Mucosa of descending colon (tissue), 3 donors: ENCODE data around the gene SMC1B. TPM values are rescaled to one million over a fixed set of nuclear protein-coding genes. Genes with fewer than 3 reads are reported as not detected.

Experiments used
- ATAC-seq: fragments of 200-7000 bp; cut with Tn5 transposase; one replicate; pipeline ENCODE4 v1.9.1; 2020; ENCODE audit warnings: mild to moderate bottlenecking, moderate library complexity
- DNase-seq, 3 donors: peaks; one replicate each; pipeline ENCODE4 v3.0.0-alpha.2; 2020
- H3K36me3 ChIP-seq: fragments of 200-600 bp; one replicate; pipeline ENCODE4 v1.8.0; 2021; ENCODE audit warnings: low read depth, mild to moderate bottlenecking
- H3K4me1 ChIP-seq: fragments of 200-600 bp; one replicate; pipeline ENCODE4 v1.8.0; 2021; ENCODE audit warnings: low read depth, mild to moderate bottlenecking
- H3K4me3 ChIP-seq: fragments of 200-600 bp; one replicate; pipeline ENCODE4 v1.8.0; 2021; ENCODE audit warnings: mild to moderate bottlenecking
- H3K9me3 ChIP-seq: fragments of 200-600 bp; one replicate; pipeline ENCODE4 v1.8.0; 2021; ENCODE audit warnings: mild to moderate bottlenecking
- CTCF ChIP-seq: fragments of 200-600 bp; IDR thresholded peaks from one replicate; pipeline ENCODE4 v1.8.0; 2022; ENCODE audit warnings: antibody characterized with exemption, mild to moderate bottlenecking
- intact Hi-C, 2 donors: fragments of 100-400 bp; cut with DNase I in 1 of 2; cut with micrococcal nuclease in 1 of 2; formaldehyde crosslinking; loops; one replicate each; pipeline versions ENCODE4 v1.11.0 to v1.11.1; 2022; cut with DNase I, micrococcal nuclease
- total RNA-seq, 3 donors: library from RNA; stranded (reverse); fragmentation: NEBNext Ultra II Directional in 2 of 3; extraction: Animal tissue kit (Norgen Biotek cat#: 25700) in 2 of 3; gene quantifications; one replicate each; pipeline versions ENCODE4 v1.2.1 to v1.2.4, GENCODE V29; 2021 to 2023
- donor health status: DM: no; HTN: no; CAD: no; lungs with moderate emphysema.
- donor health status: DM: no; HTN: no; CAD: no.
- donor health status: DM: no; HTN: yes; CAD: no.

The SMC1B gene
- total RNA-seq, 3 donors from 2014 or later, result not detected

DNA sequence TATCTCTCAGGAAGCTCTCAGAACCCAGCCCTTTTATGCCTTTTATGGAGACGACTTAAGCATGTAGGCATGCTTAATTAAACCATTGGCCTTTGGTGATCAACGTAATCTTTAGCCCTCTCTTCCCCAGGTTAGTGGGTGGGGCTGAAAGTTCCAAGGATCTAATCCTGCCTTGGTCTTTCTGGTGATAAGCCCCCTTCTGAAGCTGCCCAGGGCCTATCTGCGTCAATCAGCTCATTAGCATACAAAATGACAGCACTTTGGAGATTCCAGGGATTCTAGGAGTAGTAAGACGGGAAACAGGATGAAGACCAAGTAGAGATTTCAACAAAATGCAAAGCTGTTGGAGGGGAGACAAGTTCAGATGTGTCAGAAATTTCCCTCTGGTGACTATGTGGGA is 100.5 kb downstream of the SMC1B start:
- ATAC-seq, result no peak
- no peak for TF ChIP-seq CTCF
- intact Hi-C loops, result no loop called here
- no peak for DNase-seq
- H3K36me3 ChIP-seq, result no peaks in the 10 kb centered on the region
- H3K4me3 ChIP-seq, result no peak overlapping the region
- peaks cover 40% of the 10 kb centered on the region for H3K4me1 ChIP-seq
- no peaks in the 10 kb centered on the region for H3K9me3 ChIP-seq

GRCh38 chr22:45312415-45312814 is 101.0 kb downstream of the SMC1B start:
- Histone ChIP-seq H3K4me1 (peaks cover 36% of the 10 kb centered on the region), H3K4me3 (no peak overlapping the region), H3K9me3 (no peaks in the 10 kb centered on the region), H3K36me3 (no peaks in the 10 kb centered on the region)
- intact Hi-C loops, result no loop called here
- ATAC-seq, result no peak
- no peak for TF ChIP-seq CTCF
- DNase-seq, result no peak

- TF ChIP-seq CTCF, result no peak
- Histone ChIP-seq H3K9me3 (no peaks in the 10 kb centered on the region), H3K4me1 (peaks cover 33% of the 10 kb centered on the region), H3K4me3 (peak overlapping the region; percentile 90), H3K36me3 (no peaks in the 10 kb centered on the region)
- no peak for DNase-seq
- intact Hi-C loops, result no loop called here
- no peak for ATAC-seq
These were observed 102.3 kb downstream of the SMC1B start for GRCh38 chr22:45310977-45311531.

DNA sequence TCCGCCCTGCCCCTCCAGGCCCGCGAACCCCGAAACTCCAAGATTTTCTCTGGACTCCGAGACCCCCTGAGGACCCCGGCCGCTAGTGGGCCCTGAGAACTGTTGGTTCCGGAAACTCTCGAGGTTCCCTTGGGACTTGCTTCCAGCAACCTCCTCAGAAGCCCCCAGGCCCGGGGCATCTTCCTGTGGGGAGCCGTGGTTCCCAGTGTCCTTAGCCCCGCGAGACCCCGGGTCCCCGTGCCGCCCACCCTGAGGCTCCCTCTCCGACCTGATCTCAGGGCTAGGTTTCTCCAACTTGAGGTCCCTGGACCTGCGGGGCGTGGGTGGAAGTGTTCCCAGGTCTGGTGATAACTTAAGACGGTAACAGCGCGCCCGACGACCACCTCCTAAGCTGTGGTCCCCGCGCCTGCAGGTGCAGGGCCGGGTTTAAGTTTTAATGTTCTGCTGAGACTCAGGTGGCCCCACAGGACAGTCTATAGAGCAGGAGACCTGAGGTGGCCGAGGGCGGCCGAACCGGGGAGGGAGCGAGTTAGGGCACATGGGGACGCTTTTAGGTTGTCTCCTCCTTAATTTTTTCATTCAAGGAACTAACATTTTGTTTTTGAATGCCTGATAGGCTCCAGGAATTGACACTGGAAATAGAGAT is 102.9 kb downstream of the SMC1B start:
- Histone ChIP-seq H3K9me3 (no peaks in the 10 kb centered on the region), H3K4me3 (peak overlapping the region; percentile 90), H3K36me3 (no peaks in the 10 kb centered on the region), H3K4me1 (peaks cover 37% of the 10 kb centered on the region)
- ATAC-seq, result no peak
- peak in 2 of 3 donors; percentile 54 to 71 for DNase-seq
- no peak for TF ChIP-seq CTCF
- intact Hi-C loops, result no loop called here

DNA sequence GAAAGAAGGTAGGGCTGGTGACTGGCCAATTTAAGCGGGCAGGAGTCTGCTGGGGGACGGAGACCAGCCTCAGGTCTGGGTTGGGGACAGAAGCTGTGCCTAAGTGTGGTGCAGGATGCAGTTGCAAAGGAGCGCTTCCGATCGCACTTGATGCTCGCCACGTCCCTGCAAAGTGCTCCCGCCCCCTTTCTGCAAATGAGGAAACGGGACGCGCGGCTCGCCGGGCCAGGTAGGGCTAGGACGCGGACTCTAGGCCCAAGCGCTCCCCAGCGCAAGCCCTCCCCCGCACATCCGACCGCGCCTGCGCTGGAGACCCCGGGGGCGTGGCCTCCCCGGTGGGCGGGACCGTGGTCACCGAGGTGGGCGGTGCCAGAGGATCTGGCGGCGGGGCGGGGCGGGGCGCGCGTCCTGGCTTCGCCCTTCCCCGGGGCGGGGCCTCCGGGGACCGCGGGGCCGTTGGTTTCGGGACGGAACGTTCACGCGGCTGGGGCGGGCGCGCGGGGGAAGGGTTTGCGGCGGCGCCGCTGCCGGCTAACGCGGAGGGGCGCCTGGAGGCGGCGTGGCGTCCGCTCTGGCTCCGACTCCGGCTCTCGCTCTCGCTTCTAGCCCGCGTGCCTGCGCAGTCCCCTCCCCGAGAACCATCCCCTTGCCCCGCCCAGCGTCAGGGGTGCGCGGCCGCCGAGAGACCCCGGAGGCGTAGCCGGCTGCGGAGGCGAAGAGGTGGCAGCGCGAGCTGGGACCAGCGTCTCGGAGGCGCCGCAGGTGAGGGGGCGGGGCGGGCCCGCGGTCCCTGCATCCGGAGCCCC is 103.8 kb downstream of the SMC1B start, which contains the start of gene FAM118A:
Gene FAM118A, plus strand, starts transcription at position 513 of the 806 bp plus-strand sequence. CDS start 12,446 bp downstream, outside the sequence.
- intact Hi-C loops, result no loop called here

More for the DNA sequence above, 103.8 kb downstream of the SMC1B start, which contains the start of gene FAM118A:
- peaks cover 37% of the 10 kb centered on the region for H3K4me1 ChIP-seq
- no peaks in the 10 kb centered on the region for H3K36me3 ChIP-seq
- ATAC-seq, result peak; percentile 91
- peak; percentile 27 for TF ChIP-seq CTCF
- H3K9me3 ChIP-seq, result no peaks in the 10 kb centered on the region
- DNase-seq, result peak; percentile 96 to 100 (median 97)
- H3K4me3 ChIP-seq, result peak within 1 kb of the TSS; percentile 90
